Subcutaneous adipose tissue (tissue), 4 donors: Measurements from ENCODE around the gene PTBP1. TPM values are rescaled to one million over a fixed set of nuclear protein-coding genes. Genes with fewer than 3 reads are reported as not detected.

Experiments used
- CTCF ChIP-seq: fragments of 450-650 bp; IDR thresholded peaks from one replicate; pipeline ENCODE4 v1.5.1; 2016; ENCODE audit warnings: low read depth, mild to moderate bottlenecking, control low read depth, antibody characterized with exemption, moderate library complexity
- total RNA-seq, 4 donors: library from RNA; depleted of rRNA; stranded (reverse); fragments of >200 nt; gene quantifications; one replicate each; pipeline ENCODE4 v1.1.0, GENCODE V29; 2016

PTBP1 gene
- total RNA-seq: 100 to 1,000 TPM in 1 of 4 donors, 10 to 100 TPM in 3; 77.5 to 108 (median 87.8) TPM

DNA sequence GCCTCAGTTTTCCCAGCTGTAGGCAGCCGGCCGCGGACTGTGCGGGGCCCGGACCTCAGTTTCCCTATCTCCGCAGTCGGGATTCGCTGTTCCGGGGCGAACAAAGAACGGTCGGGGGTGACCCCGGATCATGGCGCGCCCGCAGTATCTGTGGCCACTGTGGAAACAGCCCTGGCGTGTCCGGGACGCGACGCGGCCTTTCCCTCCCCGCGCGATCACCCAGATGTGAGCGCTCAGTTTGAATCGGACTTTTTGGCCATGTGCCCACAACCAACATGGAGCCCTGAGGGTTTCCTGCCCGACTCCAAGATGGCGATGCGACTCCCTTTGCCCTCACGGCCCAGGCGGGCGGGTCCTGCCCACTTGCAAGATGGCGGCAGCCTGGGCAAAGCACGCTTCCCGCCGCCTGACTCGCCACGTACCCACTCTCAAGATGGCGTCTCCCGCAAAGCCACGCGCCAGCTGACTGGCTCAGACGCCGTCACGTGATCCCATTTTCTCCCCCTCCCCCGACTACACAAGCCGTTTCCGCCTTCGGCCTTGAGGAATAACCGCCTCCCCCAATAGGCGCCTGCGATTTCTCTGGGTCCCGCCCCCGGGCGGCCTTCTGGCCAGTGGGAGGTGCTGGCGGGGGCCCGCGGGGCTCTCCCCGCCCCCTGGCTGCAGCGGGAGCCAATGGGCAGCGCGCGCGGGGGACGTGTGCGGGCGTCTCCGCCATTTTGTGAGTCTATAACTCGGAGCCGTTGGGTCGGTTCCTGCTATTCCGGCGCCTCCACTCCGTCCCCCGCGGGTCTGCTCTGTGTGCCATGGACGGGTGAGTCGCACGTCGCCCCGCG lies at the start of gene PTBP1:
PTBP1 (plus strand) TSS at position 761 of the 836 bp plus-strand sequence; CDS start at position 807, 46 bp downstream.
- TF ChIP-seq CTCF: no peak

GRCh38 chr19:748274-748598 lies 49.0 kb upstream of the PTBP1 start:
- no peak for TF ChIP-seq CTCF

GRCh38 chr19:749811-750210 lies 47.4 kb upstream of the PTBP1 start:
- no peak for TF ChIP-seq CTCF

DNA sequence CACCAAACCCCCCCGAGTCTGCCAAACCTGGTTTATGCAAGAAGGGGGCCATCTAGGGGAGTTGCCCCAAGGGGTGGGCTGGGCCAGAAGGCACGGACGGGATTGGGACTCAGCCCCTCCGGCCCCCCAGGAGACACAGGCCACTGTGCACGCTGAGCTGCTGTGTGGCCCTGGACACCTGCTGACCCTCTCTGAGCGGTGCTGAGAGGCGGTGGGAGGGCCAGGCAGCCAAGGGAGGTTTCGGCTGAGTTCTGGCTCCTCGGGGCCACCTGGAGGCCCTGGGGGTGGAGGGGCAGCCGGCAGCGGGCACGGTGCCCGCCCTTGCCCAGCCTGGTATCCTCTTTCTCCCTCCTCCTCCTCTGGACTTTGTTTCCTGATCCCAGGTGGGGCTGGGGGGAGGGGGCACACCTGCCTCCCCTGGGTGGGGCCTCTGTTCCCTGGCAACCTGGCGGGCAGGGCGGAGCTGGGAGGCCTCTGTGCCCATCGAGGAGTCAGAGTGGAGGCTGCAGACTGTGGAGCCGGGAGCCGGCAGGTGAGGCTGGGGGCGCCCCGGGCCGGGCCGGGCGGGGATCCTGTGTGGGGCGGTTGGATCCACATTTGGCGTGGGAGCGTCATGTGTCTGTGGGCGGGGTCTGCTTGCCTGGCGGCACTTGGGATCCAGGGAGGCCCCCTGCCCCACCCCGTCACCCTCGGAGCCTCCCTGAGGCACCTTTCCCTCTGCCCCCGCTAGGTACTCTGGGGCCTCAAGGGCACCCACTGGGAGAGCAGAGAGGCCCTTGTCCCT lies 46.4 kb upstream of the PTBP1 start, which contains the start of gene MISP:
MISP (plus strand) TSS at position 473 of the 784 bp plus-strand sequence. CDS start 5,835 bp downstream, outside the sequence.
- no peak for TF ChIP-seq CTCF

DNA sequence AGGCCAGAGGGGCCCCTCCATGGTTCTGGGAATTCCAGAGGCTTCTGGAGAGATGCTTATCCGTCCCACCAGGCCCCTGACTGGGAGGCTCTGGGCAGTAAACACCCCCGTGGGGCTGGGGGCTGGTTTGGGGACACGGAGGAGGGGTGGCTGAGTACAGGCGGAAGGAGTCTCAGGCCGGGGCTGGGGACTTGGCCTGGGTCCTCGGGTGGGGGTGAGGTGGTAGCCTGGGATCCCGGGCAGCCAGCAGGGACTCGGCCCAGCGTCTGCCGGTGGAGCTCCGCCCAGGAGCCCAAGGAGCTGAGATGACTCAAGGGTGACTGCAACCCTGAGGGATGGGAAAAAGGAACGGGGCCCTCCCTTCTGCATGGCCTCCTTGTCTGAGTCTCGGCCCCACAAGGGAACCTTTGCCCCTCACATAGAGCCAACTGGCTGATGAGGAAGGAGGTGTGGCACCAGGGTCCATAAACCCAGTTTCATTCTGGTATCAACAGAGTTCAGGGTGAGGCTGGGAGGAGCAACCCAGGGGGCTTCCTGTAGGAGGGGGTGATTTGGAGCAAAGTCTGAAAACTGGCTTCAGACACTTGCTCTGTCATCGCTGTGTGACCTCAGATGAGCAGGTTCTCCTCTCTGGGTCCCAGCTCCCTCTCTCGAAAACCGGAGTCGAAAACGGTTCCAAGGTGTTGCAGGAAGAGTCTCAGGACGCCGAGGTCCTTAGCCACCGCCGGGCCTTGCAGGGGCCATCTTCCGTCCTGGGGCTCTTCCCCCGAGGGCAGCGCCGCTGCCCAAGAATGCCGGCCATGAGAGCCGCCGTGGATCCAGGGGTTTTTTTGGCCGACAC lies 45.5 kb upstream of the PTBP1 start:
- no peak for TF ChIP-seq CTCF

DNA sequence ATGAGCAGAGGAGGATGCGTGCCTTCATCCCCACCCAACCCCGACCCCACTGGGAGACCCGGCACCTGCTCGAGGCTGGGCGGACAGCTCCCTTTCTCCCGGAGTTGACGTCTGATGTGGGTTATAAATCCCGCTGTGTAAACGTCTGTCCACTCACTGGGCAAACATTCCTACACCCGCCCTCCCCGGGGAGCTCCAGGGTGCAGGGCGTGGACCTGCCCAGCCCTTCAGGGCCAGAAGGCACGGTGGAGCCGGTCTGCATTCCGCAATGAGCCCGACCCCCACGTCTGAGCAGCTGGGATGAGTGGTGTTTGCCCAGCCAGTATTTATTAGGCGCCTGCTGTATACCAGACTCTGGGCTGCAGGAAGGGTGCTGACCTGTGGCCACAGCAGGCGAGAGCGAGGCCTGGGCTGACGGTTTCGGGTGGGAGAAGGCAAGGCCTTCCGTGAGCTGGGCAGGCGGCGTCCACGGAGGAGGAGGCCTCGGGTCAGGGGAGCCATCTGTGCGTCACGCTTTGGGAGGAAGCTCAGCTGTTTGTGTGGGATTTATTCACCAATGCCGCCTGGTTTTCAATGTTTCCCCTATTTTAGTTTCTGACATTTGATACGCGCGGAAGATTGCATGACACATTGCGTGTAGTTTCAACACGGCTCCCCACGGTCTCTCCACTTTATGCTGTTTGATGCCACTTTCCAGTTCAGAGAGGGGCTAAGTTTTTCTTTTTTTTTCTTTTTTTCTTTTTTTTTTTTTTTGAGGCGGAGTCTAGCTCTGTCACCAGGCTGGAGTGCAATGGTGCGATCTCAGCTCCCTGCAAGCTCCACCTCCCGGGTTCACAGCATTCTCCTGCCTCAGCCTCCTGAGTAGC lies 44.4 kb upstream of the PTBP1 start:
- no peak for TF ChIP-seq CTCF
